GM06990 (cell line): Measurements from ENCODE around the gene SPATA32.

Source experiments
- DNase-seq: peaks from one replicate; pipeline ENCODE4 v3.0.0-alpha.2; 2011; ENCODE audit not compliant: insufficient read length; ENCODE audit errors: extremely low read depth
- H3K27me3 ChIP-seq: replicated peaks from 2 replicates; pipeline ENCODE4 v1.6.0; 2011; ENCODE audit warnings: low read length; ENCODE audit not compliant: control insufficient read depth, insufficient read depth
- H3K36me3 ChIP-seq: 2 replicates; pipeline ENCODE4 v1.5.1; 2011; ENCODE audit warnings: low read length; ENCODE audit not compliant: control insufficient read depth, insufficient read depth
- H3K4me3 ChIP-seq: replicated peaks from 2 replicates; pipeline ENCODE4 v1.5.1; 2011; ENCODE audit warnings: low read depth, mild to moderate bottlenecking, control low read depth, low read length
- CTCF ChIP-seq: IDR thresholded peaks from 2 replicates; pipeline ENCODE4 v1.5.1; 2011; ENCODE audit warnings: low read length, control low read depth, mild to moderate bottlenecking, inconsistent platforms; ENCODE audit not compliant: insufficient read depth, poor library complexity, severe bottlenecking

Gene SPATA32

GRCh38 chr17:45218895-45219661 lies 42.8 kb downstream of the SPATA32 start:
- peaks cover 2% of the 10 kb centered on the region for H3K36me3 ChIP-seq
- no peak overlapping the region for H3K4me3 ChIP-seq
- TF ChIP-seq CTCF, result peak; percentile 84
- no peaks in the 10 kb centered on the region for H3K27me3 ChIP-seq
- DNase-seq, result peak; percentile 49
